CD4-positive, alpha-beta T cell treated with Interleukin-15 for 1 hour (primary cell): ENCODE results near the gene LRRC61.
"Not testable (repeated sequence)": the region's sequence is repeated elsewhere in the genome, so short reads cannot be mapped to it uniquely, and the experiment has no call there.

Source experiments
- DNase-seq: peaks from one replicate; pipeline ENCODE4 v3.0.0-alpha.2; 2020

Gene LRRC61

DNA sequence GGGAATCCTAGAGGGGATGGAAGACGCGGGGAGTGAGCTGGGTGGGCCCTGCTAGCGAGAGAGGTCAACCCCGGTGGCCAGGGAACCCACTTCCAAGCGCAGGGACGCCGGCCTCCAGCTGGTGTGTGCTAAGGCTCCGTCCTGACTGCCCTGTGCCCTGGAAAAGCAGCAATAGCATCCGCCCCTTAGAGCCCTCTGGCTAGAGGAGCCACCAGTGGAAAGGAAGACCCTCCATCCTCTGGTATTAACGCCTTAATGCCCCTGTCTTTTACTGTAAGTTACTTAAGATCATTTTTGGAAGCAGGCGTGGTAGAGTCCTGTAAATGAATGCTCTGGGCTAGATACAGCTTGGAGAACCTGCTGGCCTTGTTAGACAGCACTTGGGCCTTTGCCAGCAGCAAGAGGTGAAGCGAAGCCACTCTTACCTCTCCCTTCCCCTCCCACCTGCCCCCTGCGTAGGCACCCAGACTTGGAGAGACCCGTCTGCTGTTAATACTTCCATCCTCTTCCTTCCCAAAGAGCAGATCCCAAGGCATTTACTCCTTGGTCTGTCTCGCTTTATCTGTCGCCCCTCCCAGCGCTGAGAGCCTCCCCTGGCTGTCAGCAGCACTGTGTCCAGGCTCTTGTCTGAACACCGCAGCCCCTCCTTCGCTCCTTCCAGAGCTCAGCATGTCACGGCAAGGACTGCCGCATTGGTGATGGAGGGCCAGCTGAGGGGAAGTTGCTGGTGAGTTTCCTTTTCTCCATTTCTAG lies 50.1 kb downstream of the LRRC61 start:
- no peak for DNase-seq

DNA sequence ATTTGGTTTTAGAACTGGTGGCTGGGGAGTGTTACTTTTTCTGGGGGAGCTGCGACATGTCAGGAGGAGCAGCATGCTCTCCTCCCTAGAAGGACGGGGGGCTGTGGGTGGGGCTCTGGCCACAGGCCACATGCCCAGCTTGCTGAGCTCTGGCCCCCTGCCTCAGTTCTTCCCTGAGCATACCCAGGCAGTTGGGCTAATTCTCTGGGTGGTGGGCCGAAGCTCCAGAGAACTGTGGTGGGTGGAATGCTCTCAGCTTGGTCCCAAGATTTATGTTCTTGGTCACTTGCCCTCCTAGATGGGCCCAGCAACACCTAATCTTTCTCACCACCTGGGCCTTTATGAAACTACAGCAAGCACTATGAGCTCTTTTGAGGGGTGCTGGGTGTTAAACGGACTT lies 50.9 kb downstream of the LRRC61 start:
- DNase-seq = no peak

DNA sequence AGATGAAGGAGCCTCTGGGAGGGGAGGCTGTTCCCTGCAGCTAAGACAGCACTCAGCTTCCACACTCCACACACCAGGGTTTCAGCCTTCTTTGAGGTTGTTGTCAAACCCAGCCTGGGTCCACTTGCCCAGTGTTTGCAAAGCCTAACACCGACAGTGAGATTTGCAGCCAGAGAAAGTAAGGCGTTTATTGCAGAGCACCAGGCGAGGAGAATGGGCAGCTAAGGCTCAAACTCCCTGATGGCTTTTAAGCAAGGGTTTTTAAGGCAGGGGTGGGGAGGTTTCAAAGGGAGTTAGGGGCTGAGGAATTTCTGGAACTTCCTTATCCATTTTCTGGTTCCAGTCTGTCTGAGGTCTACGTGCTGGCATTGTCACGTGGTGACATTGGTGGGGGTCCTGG lies 51.3 kb downstream of the LRRC61 start:
- DNase-seq = no peak

DNA sequence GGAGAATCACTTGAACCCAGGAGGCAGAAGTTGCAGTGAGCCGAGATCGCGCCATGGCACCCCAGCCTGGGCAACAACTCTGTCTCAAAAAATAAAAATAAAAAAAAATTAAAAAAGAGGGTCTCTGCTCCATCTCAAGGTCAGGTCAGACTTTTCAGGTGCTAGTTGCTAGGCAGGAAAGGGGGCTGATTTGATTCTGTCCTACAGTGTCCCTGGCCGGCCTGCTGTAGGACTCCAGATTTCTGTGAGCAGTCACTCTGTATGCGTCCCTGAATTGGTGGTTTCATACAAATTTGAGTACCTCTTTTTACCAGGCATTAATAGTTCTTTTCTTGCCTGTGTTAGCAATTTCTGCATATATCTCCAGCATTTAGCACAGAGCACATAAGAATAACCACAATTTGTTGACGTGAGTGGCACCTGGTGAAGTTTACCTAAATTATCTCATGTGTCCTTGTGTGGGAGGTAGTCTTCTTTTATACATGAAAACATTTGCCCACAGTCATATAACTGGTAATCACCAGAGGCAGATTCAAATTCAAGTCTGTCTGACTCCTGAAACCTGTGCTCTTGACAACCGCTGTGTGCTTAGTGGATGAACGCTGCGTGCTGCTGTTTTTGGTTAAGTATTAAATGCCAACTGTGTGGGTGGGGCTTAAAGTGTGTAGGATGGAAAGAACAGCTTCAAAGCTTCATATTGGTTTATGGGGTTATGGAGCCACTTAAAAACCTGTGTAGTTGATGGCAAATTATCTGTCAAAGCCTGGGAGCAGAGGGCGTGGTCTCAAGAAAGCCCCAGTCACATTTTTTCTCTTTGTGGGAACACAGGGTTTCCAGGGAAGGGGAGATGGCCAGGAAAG lies 52.7 kb downstream of the LRRC61 start:
- no peak for DNase-seq

DNA sequence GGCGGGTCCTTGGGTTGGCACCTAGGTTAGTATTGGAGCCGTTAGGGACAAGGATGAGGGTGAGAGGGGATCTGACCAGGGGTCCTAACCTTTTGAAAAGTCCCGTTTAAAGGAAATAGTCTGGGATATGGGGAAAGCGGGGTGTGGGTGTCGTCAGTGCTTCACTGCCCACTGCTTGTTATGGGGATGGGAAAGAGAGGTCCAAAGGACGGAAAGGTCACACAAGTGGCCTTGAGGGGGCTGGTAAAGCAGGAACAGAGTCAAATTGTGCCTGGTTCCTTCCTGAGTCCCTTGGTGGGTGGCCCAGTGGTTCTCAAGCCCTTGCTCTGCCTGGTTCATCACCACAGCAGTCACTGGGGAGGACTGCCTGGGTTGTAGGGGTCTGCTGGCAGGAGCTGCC lies 53.4 kb downstream of the LRRC61 start:
- DNase-seq = no peak

DNA sequence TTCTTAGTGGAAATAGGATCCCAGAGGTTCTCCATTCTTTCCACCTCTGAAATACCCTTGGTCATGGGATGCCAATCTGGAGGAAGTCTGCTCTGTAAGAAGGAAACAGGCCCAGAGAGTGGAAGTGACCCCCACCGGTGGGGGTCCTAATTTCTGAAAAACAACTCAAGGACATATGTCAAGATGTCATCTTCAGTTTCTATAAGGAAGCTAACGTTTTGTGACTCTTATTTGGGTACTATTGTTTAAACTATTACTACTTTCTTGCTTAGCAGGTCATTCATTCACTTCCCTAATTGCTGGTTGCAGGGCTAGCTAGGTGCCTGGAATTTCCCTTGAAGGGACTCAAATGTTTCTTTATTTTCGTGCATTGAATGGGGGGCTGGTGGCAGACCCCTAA lies 54.0 kb downstream of the LRRC61 start:
- DNase-seq = no peak

DNA sequence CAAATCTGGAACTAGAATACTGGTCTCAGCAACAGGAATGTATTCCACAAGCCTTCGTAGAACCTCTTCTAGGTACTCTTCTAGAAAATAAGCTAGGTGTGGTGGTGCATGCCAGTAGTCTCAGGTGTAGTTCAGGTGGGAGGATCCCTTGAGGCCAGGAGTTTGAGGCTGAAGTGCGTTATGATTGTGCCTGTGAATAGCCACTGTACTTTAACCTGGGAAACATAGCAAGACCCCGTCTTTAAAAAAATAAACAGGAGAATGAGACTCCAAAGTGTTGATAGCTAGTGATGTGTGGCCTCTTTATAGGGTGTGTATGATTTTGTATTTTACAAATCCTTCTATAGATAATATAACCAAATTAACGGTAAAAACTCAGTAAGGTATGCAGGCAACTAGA lies 54.5 kb downstream of the LRRC61 start:
- no peak for DNase-seq

DNA sequence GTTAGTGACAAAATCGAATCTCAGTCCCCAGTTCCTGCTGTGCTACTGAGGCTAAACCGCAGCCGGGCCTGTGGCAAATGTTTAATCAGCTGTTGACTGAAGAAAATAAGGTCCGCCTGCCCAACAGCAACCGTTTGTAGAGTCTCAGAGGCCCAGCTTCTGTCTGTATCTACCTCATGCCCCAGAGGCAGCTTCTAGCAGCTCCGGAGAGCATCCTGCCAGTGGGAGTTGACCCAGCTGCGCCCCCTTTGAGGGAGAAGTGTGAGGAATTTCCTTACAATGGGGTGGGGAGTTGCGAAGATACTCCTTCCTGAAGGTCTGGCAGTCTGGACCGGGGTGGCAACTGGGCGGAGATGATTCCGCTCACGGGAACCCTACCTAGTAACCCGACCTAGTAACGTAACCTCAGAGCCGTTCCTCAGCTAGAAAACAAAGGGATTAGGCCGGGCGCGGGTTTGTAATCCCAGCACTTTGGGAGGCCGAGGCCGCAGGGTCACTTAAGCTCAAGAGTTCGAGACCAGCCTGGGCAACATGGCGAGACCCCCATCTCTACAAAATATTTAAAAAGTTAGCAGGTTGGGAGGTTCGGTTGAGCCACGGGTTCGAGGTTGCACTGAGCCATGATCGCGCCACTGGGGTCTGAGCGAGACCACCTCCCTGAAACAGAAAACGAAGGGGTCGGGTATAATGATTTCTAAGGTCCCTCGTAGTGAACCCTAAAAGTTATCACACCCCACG lies 55.1 kb downstream of the LRRC61 start:
- DNase-seq = peak; percentile 48

DNA sequence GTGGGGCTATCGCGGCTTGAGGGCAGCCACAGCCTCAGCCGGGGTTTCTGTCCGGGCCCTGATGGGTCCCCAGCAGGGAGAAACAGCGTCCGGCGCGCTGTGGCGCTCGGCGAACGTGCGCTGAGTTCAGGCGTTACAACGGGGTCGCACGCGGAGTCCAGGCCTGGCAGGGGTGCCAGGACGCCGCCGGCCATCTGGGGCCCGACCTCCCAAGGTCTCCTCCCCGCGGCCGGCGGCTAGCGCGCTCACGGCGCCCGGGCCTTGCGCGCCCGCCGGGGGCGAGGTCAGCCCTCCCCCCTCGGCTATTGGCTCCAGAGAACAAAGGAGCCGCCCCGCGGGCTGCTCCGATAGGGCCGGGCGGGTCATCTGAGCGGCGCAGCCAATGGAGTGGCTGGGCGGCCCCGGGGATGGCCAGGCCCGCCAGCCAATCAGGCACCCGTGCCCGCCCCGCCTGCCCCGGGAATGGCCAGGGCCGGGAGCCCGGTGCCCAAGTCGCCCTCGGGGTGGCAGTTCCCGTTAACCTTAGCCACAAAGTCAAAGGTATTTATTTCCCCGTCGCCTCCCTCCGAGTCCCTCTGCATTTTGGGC lies 55.8 kb downstream of the LRRC61 start, which contains the start of gene ZNF775:
Gene ZNF775 (plus strand): TSS at position 478 of the 588 bp plus-strand sequence. CDS start 9,141 bp downstream, outside the sequence.
- peak; percentile 92 for DNase-seq

DNA sequence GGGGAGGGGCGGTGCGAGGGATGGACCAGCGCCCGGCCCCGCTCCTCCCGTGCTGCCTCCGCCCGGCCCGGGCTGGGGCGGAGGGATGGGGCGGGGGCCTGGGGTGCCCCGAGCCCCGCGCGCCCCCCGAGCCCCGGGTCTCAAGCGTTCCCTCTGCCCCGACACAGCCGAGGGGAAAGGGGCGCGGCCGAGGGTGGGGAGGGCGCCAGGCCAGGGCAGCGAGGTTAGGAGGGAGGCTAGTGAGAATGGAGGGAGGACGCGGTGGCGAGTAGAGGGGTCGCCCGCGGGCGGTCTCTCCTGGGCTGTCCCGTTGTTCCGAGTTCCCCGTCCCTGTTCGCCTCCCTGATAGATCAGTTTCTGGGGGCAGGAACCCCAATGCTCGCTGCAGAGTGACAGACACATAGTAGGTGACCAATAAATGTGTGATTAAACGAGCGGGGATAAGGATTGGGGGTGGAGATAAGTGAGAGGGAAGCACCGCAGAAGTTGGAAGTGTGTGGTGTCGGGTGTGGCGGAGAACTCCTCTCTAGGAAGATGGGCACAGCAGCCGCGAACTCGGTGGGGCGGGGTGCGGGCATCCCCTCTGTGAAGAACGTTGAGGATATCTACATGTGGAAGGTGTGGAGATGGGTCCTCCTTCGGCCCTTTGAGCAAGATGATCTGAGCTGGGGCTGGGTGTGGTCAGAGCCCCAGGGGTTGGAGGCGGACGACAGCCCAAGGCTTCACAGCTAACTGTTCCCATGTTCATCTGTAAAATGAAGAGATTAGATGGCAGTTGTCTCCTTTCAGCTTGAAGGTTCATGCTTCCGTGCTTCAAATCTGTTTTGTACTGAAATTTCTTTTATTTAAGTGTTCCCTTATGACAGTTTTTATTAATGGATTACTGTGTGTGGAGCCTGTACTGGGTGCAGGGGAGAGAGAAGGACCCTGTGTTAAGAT lies 56.6 kb downstream of the LRRC61 start:
- no peak for DNase-seq

DNA sequence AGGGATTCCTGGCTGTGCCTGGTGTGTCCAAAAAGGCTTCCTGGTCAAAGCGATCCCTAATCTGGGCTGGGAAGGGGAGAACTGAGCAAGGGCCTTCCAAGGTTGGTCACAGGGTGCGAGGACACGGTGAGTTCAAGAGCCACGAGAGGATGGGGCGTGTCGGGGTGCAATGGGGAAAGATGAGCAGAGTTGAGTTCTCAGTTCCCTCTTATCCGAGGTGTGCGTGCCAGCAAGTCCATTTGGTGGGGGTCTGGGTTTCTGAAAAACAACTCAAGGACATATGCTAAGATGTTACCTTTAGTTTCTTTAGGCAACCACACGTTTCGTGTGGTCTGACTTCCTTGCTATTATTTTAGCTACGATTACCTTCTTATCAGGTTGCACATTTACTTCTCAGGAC lies 57.3 kb downstream of the LRRC61 start:
- DNase-seq = no peak

DNA sequence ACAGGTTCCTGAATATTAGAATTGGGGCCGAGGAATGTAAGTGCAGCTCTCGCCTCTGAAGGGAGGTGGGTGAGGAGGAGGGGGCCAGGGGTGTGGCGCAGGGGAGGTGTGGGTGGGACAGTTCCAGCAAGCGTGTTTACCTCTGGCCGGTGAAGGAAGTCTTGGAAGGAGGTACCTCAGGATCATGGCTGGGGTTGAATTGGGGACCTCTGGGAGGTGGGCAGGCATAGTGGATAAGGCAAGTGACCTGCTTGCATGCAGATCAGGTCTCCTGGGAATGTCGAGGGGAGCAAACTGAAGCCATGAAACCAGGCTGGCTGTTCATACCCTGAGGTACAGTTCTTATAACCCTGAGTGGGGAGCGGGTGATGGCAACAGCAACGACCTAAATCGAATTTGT lies 57.9 kb downstream of the LRRC61 start:
- no peak for DNase-seq

DNA sequence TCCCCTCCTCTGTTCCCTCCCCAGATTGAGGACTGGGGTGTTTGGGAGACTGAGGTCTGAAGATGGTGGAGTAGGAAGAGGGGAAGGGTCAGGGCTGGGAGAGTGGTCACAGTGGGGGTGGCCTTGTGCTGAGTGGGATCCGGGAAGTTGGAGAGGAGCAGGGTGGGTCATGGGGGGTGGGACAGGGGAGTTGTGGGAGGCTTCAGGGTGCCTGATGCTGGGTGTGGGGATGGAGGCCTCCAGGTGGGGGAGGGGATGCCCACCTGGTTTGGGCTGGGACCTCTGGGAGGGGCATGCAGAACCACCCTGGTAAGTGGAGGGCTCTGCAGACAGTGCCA lies 58.6 kb downstream of the LRRC61 start:
- DNase-seq = no peak

DNA sequence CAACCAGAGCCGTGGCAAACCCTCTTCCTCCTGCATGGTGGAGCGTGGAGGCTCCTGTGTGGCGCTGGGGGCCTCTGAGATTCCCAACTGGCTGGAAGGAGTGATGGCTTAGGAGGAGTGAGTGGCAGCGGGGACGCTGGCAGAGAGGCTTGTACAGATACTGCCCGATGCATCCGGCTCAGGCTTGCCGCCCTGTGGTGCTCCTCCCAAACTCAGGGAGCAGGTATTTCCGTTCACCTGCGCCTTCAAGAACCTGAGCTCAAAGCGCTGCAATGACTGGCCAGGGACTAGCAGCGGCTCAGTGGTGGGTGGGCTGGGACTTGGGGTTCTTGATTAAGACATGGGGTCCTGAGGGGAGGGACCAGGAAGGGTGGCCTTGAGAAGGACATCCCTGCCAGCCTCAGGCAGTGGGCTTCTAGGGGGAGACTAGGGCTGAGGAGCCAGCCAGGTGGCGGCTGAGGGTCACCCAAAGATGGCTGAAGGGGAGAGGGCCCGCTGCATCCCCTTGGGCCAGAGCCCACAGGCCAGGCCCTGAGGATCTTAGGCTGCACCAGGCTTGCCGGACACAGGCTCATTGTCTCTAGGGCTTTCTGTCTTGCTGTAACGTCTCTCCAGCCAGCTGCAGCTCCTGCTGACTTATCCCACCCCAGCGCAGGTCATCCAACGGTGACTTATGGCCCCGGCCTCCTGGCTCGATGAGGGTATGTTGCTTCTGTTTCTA lies 59.1 kb downstream of the LRRC61 start:
- DNase-seq = no peak

DNA sequence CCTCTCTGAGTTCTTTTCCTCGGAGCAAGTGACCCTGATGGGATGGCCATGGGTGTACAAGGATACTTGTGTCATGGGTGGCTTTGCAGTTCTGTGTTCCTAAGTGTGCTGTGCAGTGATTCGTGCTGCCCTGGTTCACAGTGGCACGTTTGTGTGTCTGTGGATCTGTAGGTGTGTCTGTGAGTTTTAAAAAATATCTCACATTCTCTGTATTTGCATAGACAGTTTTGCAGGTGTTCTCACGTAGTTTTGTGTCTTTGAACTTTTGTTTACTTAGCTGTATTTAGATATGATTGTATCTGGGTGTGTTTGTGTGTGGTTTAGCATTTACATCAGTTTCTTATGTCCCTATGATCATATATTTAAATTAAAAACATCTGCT lies 59.7 kb downstream of the LRRC61 start:
- no peak for DNase-seq

DNA sequence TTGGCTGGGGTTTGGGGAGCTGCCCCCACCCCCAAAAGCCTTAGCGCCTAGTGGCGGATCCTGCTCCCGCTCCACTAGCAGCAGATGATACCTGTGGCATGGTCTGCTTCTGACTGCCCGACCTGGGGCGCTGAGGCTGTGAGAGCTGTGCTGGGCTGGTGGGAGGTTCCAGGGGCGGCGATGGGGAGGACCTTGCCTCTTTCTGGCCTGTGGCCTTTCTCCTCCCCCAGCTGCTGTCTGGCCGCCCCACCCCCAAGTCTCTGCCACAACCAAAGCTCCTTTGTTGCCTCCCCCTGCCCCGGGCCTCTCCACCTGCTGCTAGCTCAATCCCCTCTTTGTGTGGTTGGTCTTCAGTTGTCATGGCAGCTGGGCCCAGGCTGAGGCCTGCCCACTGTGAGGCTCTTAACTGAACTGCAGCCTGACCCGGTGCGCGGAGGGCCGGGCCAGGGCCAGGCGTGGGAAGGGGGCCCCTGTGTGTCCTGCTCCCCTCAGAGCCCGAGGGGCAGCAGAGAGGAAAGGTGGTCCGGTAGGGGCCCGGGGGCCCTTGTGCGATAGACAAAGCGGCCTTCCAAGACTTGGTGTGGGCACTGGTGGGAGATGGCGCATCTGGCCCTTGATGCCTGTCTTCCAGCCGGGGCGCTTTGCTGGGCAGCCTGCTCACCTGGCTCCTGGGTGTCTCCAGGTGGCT lies 60.7 kb downstream of the LRRC61 start:
- DNase-seq = no peak

DNA sequence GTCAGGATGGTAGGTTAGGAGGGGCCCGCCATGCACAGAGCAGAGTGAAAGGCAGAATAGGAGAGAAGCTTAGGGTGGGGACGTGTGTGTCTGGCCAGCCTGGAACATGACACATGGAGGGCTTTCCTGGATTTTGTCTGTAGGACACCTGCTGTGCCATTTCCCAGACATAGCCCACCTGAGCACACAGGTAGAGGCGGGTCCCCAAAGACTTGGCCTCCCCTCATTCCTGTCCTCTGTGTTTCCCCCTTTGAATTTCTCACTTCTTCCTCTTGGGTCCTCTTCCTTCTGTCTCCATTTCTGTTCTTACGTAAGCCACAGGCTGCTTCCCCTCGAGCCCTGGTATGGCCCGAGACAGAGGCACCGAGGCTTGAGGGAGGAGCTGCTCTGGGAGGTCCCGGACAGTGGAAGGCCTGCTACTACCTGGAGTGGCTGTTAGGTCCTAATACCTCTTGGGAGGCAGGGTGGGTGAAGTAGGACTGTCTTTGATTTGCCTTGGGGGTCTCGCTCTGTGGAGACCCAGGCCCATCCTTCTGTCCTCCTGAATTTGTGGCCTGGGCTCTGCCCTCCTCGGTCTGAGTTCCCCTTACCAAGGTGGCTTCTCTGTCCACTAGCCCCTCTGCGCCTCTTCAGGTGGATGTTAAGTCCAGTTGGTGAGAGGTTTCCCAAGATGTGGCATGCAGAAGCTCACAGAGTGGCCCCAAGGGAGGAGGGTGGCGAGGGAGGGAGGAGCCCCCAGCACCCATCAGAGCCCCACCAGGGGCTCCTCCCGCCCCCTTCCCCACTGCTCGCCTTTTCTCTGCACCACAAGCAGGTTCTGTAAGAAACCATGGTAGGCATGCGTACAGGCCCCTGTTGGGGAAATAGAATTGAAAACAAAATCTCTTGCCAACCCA lies 61.5 kb downstream of the LRRC61 start:
- no peak for DNase-seq

DNA sequence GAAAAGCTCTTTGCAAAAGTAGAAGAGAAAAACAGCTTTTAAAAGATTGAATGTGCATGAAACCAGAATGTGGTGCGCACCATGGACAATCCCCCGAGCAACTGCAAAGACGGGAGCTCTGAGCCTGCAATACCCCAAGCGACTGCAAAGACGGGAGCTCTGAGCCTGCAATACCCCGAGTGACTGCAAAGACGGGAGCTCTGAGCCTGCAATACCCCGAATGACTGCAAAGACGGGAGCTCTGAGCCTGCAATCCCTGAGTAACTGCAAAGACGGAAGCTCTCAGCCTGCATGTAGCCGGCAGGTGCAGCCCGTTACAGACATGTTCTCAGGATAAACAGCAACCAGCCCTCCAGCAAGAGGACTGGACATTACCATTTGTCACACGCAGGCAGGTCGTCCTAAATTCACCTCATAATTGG lies 62.2 kb downstream of the LRRC61 start:
- no peak for DNase-seq

DNA sequence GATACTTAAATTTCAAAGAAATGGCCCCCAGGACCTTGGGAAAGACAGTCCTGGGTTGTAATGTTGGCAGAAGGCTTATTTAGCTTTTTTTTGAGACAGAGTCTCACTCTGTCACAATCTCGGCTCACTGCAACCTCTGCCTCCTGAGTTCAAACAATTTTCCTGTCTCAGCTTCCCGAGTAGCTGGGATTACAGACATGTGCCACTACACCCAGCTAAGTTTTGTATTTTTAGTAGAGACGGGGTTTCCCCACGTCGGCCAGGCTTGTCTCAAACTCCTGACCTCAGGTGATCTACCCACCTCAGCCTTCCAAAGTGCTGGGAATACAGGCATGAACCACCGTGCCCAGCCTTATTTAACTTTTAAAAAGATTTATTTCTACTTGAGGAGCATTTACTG lies 62.7 kb downstream of the LRRC61 start:
- DNase-seq = not testable (repeated sequence)
